ENCODE results near the gene GRIK1. TPM values are rescaled to one million over a fixed set of nuclear protein-coding genes. Genes with fewer than 3 reads are reported as not detected.

GRIK1 gene
- total and polyA plus RNA-seq, 2 donors (not counting 1 experiment from before 2014, with no cell fraction given) = not detected

DNA sequence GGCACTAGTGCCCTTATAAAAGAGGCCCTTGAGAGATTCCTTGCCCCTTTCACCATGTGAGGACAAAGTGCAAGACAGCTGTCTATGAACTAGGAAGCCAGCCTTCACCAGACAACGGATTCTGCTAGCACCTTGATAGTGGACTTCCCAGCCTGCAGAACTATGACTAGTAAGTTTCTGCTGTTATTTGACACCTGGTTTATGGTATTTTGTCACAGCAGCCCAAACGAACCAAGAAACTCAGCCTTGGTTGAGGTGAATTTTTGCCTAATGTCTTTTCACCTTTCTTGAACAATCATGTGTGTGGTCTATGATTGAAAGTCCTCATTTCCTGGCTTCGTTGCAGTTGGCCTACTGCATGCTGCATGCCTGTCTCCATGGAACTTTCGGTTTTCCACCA, 302.2 kb downstream of the GRIK1 start:
- H3K27me3 Mint-ChIP-seq = no peaks in the 10 kb centered on the region
- POLR2A ChIA-PET = no interaction called here
- Histone ChIP-seq H3K9me3 (ENCODE audit: control extremely low read depth in 1 of 3, control insufficient read depth in 2 of 3, insufficient read depth in 1 of 3, low read length in 2 of 3) (peaks cover 0 to 8% (median 4%) of the 10 kb centered on the region in 3 donors), H3K4me1 (ENCODE audit: control insufficient read depth in 2 of 2, insufficient read depth in 2 of 2, low read length in 2 of 2) (peaks cover 25 to 27% of the 10 kb centered on the region in 2 donors), H3K79me2 (ENCODE audit: control insufficient read depth, insufficient read depth, low read length) (no peaks in the 10 kb centered on the region), H3K27ac (ENCODE audit: low read length in 2 of 2) (no peak overlapping the region), H3K4me3 (ENCODE audit: control extremely low read depth in 1 of 5, extremely low read depth in 1 of 5, insufficient read depth in 1 of 5, low read depth in 2 of 5, low read length in 4 of 5) (no peak overlapping the region), H3K9ac (ENCODE audit: low read length) (no peak overlapping the region), H4K20me1 (ENCODE audit: control insufficient read depth, insufficient read depth, low read length, poor library complexity, severe bottlenecking) (no peaks in the 10 kb centered on the region), H3K4me2 (replicated peaks; ENCODE audit: low read depth, low read length, poor library complexity, severe bottlenecking) (no peak overlapping the region), H3K36me3 (replicated peaks in 1 of 2; ENCODE audit: control extremely low read depth in 1 of 2, control insufficient read depth in 1 of 2, extremely low read depth in 1 of 2, insufficient read depth in 2 of 2, low read length in 1 of 2) (no peaks in the 10 kb centered on the region), H3K27me3 (replicated peaks in 1 of 4; ENCODE audit: control extremely low read depth in 1 of 4, control insufficient read depth in 3 of 4, insufficient read depth in 4 of 4, low read length in 3 of 4) (no peaks in the 10 kb centered on the region), H2AFZ (ENCODE audit: insufficient read depth, low read depth, low read length, poor library complexity, severe bottlenecking) (no peak overlapping the region)
- peaks cover 31% of the 10 kb centered on the region for H3K4me1 Mint-ChIP-seq
- peaks cover 4% of the 10 kb centered on the region for H3K9me3 Mint-ChIP-seq (ENCODE audit: insufficient read depth)
- intact Hi-C loops (cut with micrococcal nuclease) = no loop called here
- DNase-seq (no peak), ATAC-seq (ENCODE audit: low read depth) (no peak)
- no peak overlapping the region for H3K4me3 Mint-ChIP-seq
- no peak overlapping the region for H3K27ac Mint-ChIP-seq
- 83% methylated on average over 1 of the region's 4 CpGs for WGBS (ENCODE audit: insufficient coverage)
- CTCF ChIA-PET = no interaction called here
- TF ChIP-seq EZH2 (IDR thresholded peaks at IDR 0.05; ENCODE audit: borderline replicate concordance, insufficient read depth, low read depth, low read length, poor library complexity, severe bottlenecking) (no peak), CTCF (IDR thresholded peaks at IDR 0.05) (no peak)

- H3K4me2 ChIP-seq (replicated peaks; ENCODE audit: low read depth, low read length, poor library complexity, severe bottlenecking) = no peak overlapping the region
- no peak overlapping the region for H2AFZ ChIP-seq (ENCODE audit: insufficient read depth, low read depth, low read length, poor library complexity, severe bottlenecking)
- no peaks in the 10 kb centered on the region for H4K20me1 ChIP-seq (ENCODE audit: control insufficient read depth, insufficient read depth, low read length, poor library complexity, severe bottlenecking)
- H3K4me1 ChIP-seq (ENCODE audit: control insufficient read depth in 2 of 2, insufficient read depth in 2 of 2, low read length in 2 of 2) = peaks cover 25 to 27% of the 10 kb centered on the region in 2 donors
- H3K9me3 ChIP-seq (ENCODE audit: control extremely low read depth in 1 of 3, control insufficient read depth in 2 of 3, insufficient read depth in 1 of 3, low read length in 2 of 3) = peaks cover 0 to 8% (median 4%) of the 10 kb centered on the region in 3 donors
- H3K27me3 ChIP-seq (replicated peaks in 1 of 4; ENCODE audit: control extremely low read depth in 1 of 4, control insufficient read depth in 3 of 4, insufficient read depth in 4 of 4, low read length in 3 of 4) = no peaks in the 10 kb centered on the region
- Mint-ChIP-seq H3K27me3 (no peaks in the 10 kb centered on the region), H3K4me1 (peaks cover 31% of the 10 kb centered on the region), H3K4me3 (no peak overlapping the region), H3K9me3 (ENCODE audit: insufficient read depth) (peaks cover 4% of the 10 kb centered on the region), H3K27ac (no peak overlapping the region)
- H3K79me2 ChIP-seq (ENCODE audit: control insufficient read depth, insufficient read depth, low read length) = no peaks in the 10 kb centered on the region
- H3K9ac ChIP-seq (ENCODE audit: low read length) = no peak overlapping the region
- intact Hi-C loops (cut with micrococcal nuclease) = no loop called here
- POLR2A ChIA-PET = no interaction called here
- 97% methylated on average over 3 of the region's 4 CpGs for whole genome bisulfite sequencing (ENCODE audit: insufficient coverage)
- H3K27ac ChIP-seq (ENCODE audit: low read length in 2 of 2) = no peak overlapping the region
- DNase-seq (no peak), ATAC-seq (ENCODE audit: low read depth) (no peak)
- CTCF ChIA-PET = no interaction called here
- TF ChIP-seq EZH2 (IDR thresholded peaks at IDR 0.05; ENCODE audit: borderline replicate concordance, insufficient read depth, low read depth, low read length, poor library complexity, severe bottlenecking) (no peak), CTCF (IDR thresholded peaks at IDR 0.05) (no peak)
- no peaks in the 10 kb centered on the region for H3K36me3 ChIP-seq (replicated peaks in 1 of 2; ENCODE audit: control extremely low read depth in 1 of 2, control insufficient read depth in 1 of 2, extremely low read depth in 1 of 2, insufficient read depth in 2 of 2, low read length in 1 of 2)
- H3K4me3 ChIP-seq (ENCODE audit: control extremely low read depth in 1 of 5, extremely low read depth in 1 of 5, insufficient read depth in 1 of 5, low read depth in 2 of 5, low read length in 4 of 5) = no peak overlapping the region
These were observed 302.7 kb downstream of the GRIK1 start for GRCh38 chr21:29637134-29637533.
